CD4-positive, alpha-beta memory T cell (primary cell): Measurements from ENCODE around the gene DOCK1. TPM values are rescaled to one million over a fixed set of nuclear protein-coding genes. Genes with fewer than 3 reads are reported as not detected.

Source experiments
- CTCF ChIA-PET: fragments of 350-600 bp; sonication (Branson Sonifier 250); formaldehyde crosslinking; loops from one replicate; lab custom pipeline; 2021; ENCODE audit warnings: inconsistent platforms; ENCODE audit not compliant: partially characterized antibody; lab: Charles Lee
- POLR2A ChIA-PET: fragments of 350-600 bp; sonication (Branson Sonifier 250); formaldehyde crosslinking; loops from one replicate; lab custom pipeline; 2021; ENCODE audit not compliant: partially characterized antibody; lab: Charles Lee
- DNase-seq, 5 donors: peaks; one replicate each; pipeline versions ENCODE4 v3.0.0 to v3.0.0-alpha.2; 2020 to 2022; ENCODE audit warnings: mixed read lengths in 1 of 5
- H3K27ac ChIP-seq: one replicate; pipeline ENCODE4 v1.7.0; 2013; ENCODE audit warnings: low read depth, low read length
- H3K27me3 ChIP-seq: 2 replicates; pipeline ENCODE4 v1.7.0; 2013; ENCODE audit warnings: mild to moderate bottlenecking, low read length, moderate library complexity; ENCODE audit not compliant: insufficient read depth
- H3K36me3 ChIP-seq: 2 replicates; pipeline ENCODE4 v1.7.0; 2013; ENCODE audit warnings: mild to moderate bottlenecking, low read length, moderate library complexity; ENCODE audit not compliant: insufficient read depth
- H3K4me1 ChIP-seq: 2 replicates; pipeline ENCODE4 v1.7.0; 2013; ENCODE audit warnings: mild to moderate bottlenecking, low read length, moderate library complexity; ENCODE audit not compliant: insufficient read depth
- H3K4me3 ChIP-seq, 2 donors: one replicate each; pipeline ENCODE4 v1.7.0; 2013; ENCODE audit warnings: low read length in 2 of 2, mild to moderate bottlenecking in 1 of 2
- H3K9me3 ChIP-seq, 2 donors: one replicate each; pipeline ENCODE4 v1.7.0; 2013; ENCODE audit warnings: low read length in 2 of 2, control low read depth in 1 of 2; ENCODE audit not compliant: control insufficient read depth in 1 of 2
- H3K27ac Mint-ChIP-seq, 7 donors: one replicate each; pipeline ENCODE4 v1.8.0; 2020 to 2021; ENCODE audit warnings: mixed read lengths in 7 of 7, mild to moderate bottlenecking in 6 of 7, inconsistent platforms in 3 of 7, moderate library complexity in 3 of 7
- H3K27me3 Mint-ChIP-seq, 2 donors: one replicate each; pipeline ENCODE4 v1.8.0; 2020 to 2021; ENCODE audit warnings: mixed read lengths in 2 of 2
- H3K36me3 Mint-ChIP-seq, 2 donors: one replicate each; pipeline ENCODE4 v1.8.0; 2020 to 2021; ENCODE audit warnings: mixed read lengths in 2 of 2, inconsistent platforms in 1 of 2, mild to moderate bottlenecking in 1 of 2
- H3K4me1 Mint-ChIP-seq, 4 donors: one replicate each; pipeline ENCODE4 v1.8.0; 2020 to 2021; ENCODE audit warnings: mixed read lengths in 4 of 4, mild to moderate bottlenecking in 1 of 4
- H3K4me3 Mint-ChIP-seq, 8 donors: one replicate each; pipeline ENCODE4 v1.8.0; 2020 to 2021; ENCODE audit warnings: mixed read lengths in 8 of 8, mild to moderate bottlenecking in 7 of 8, moderate library complexity in 6 of 8, inconsistent platforms in 3 of 8
- H3K9me3 Mint-ChIP-seq, 8 donors: one replicate each; pipeline ENCODE4 v1.8.0; 2020 to 2021; ENCODE audit warnings: mixed read lengths in 8 of 8, mild to moderate bottlenecking in 5 of 8, inconsistent platforms in 3 of 8, moderate library complexity in 1 of 8
- intact Hi-C: fragments of 100-400 bp; cut with micrococcal nuclease; formaldehyde crosslinking; loops from one replicate; pipeline ENCODE4 v1.15.1; 2023
- polyA plus RNA-seq, 2 donors: library from polyadenylated mRNA; unstranded; fragments of 300-500 nt; fragmentation: Illumina TruSeq; gene quantifications; one replicate each; pipeline ENCODE4 v1.2.3, GENCODE V29; 2021
- total RNA-seq, 2 experiments: library from RNA; stranded (reverse); gene quantifications; one replicate each; pipeline ENCODE4 v1.2.3, GENCODE V29; 2021

Gene DOCK1
- total and polyA plus RNA-seq, 4 experiments from 2014 or later = 0.17 TPM; not detected in 2

- Histone ChIP-seq H3K27ac (no peak overlapping the region), H3K4me3 (no peak overlapping the region), H3K9me3 (no peaks in the 10 kb centered on the region), H3K27me3 (no peaks in the 10 kb centered on the region), H3K4me1 (no peaks in the 10 kb centered on the region), H3K36me3 (no peaks in the 10 kb centered on the region)
- DNase-seq = no peak
- no peaks in the 10 kb centered on the region for H3K4me1 Mint-ChIP-seq
- H3K27ac Mint-ChIP-seq = no peak overlapping the region
- no peaks in the 10 kb centered on the region for H3K27me3 Mint-ChIP-seq
- H3K36me3 Mint-ChIP-seq = no peaks in the 10 kb centered on the region
- intact Hi-C loops = no loop called here
- POLR2A ChIA-PET = no interaction called here
- H3K9me3 Mint-ChIP-seq = peaks cover 0 to 2% (median 0%) of the 10 kb centered on the region in 8 donors
- no peak overlapping the region for H3K4me3 Mint-ChIP-seq
- CTCF ChIA-PET = no interaction called here
Observed at GRCh38 chr10:127472976-127473375, 567.7 kb downstream of the DOCK1 start.

DNA sequence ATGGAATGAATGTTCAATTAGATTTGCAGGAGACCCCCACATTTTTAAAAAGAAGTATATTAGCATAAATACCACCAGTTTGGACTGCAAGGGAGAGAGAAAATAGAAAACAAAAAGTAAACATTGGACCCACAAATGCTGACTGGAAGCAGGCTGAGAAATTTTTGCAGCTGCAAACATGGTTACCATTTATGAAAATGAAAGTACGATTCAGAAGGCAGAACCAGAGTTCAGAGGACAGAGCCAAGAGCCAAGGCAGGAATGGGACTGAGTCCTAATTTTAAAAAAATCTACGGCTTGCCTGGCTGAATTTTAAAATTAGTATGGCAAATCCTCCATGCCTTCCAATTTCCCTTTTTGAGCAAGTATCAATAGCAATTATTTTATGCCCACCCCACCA, 569.3 kb downstream of the DOCK1 start:
- Mint-ChIP-seq H3K27ac (no peak overlapping the region), H3K4me3 (no peak overlapping the region), H3K36me3 (no peaks in the 10 kb centered on the region), H3K4me1 (no peaks in the 10 kb centered on the region), H3K9me3 (peaks cover 0 to 3% (median 0%) of the 10 kb centered on the region in 8 donors), H3K27me3 (no peaks in the 10 kb centered on the region)
- H3K9me3 ChIP-seq = no peaks in the 10 kb centered on the region
- CTCF ChIA-PET = no interaction called here
- POLR2A ChIA-PET = no interaction called here
- intact Hi-C loops = no loop called here
- H3K27ac ChIP-seq = no peak overlapping the region
- H3K27me3 ChIP-seq = no peaks in the 10 kb centered on the region
- H3K4me3 ChIP-seq = no peak overlapping the region
- no peaks in the 10 kb centered on the region for H3K4me1 ChIP-seq
- no peak for DNase-seq
- no peaks in the 10 kb centered on the region for H3K36me3 ChIP-seq

- Mint-ChIP-seq H3K4me1 (no peaks in the 10 kb centered on the region), H3K9me3 (peaks cover 0 to 3% (median 0%) of the 10 kb centered on the region in 8 donors), H3K36me3 (no peaks in the 10 kb centered on the region), H3K4me3 (no peak overlapping the region), H3K27me3 (peaks cover 3 to 8% of the 10 kb centered on the region in 2 donors), H3K27ac (no peak overlapping the region)
- no peaks in the 10 kb centered on the region for H3K9me3 ChIP-seq
- CTCF ChIA-PET = no interaction called here
- no peaks in the 10 kb centered on the region for H3K27me3 ChIP-seq
- H3K4me1 ChIP-seq = no peaks in the 10 kb centered on the region
- DNase-seq = no peak
- no peaks in the 10 kb centered on the region for H3K36me3 ChIP-seq
- intact Hi-C loops = no loop called here
- POLR2A ChIA-PET = no interaction called here
- no peak overlapping the region for H3K4me3 ChIP-seq
- no peak overlapping the region for H3K27ac ChIP-seq
Observed at GRCh38 chr10:127485153-127485857, 580.1 kb downstream of the DOCK1 start.

GRCh38 chr10:127486355-127486754, 581.1 kb downstream of the DOCK1 start:
- Mint-ChIP-seq H3K36me3 (no peaks in the 10 kb centered on the region), H3K4me3 (no peak overlapping the region), H3K27ac (no peak overlapping the region), H3K4me1 (no peaks in the 10 kb centered on the region), H3K9me3 (peaks cover 0 to 3% (median 0%) of the 10 kb centered on the region in 8 donors), H3K27me3 (peaks cover 3 to 8% of the 10 kb centered on the region in 2 donors)
- no peaks in the 10 kb centered on the region for H3K9me3 ChIP-seq
- H3K36me3 ChIP-seq = no peaks in the 10 kb centered on the region
- H3K4me3 ChIP-seq = no peak overlapping the region
- H3K27ac ChIP-seq = no peak overlapping the region
- DNase-seq = no peak
- no peaks in the 10 kb centered on the region for H3K27me3 ChIP-seq
- no peaks in the 10 kb centered on the region for H3K4me1 ChIP-seq
- POLR2A ChIA-PET = no interaction called here
- intact Hi-C loops = no loop called here
- CTCF ChIA-PET = no interaction called here

DNA sequence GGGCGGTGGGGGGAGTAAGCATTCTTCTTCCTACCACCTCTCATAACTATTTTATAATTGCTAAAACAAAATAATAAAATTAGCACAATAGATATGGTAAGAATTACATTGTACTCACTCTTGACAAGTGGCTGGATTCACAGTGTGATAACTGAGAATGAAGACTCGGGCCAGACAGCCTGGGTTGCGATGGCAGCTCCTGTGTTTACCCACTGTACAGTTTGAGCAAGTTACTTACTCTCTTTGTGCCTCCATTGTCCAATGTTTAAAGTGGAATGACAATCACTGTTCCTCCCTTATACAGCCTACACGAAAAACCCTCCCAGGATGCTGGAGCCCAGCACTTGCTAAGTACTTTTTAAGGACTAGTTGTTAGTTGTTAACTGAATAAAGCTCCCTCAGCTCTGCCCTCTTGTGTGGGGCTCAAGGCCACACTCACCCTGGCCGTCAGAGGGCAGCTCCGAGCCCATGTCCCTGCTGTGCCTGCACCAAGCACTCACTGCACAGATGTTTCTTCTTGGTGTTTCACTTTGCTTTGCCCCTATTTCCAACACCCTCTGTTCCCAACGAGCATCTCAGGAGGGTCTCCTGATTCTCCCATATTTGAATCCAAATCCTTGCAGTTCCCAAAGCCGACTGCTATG, 587.5 kb downstream of the DOCK1 start:
- Mint-ChIP-seq H3K27ac (no peak overlapping the region), H3K9me3 (peaks cover 0 to 2% (median 0%) of the 10 kb centered on the region in 8 donors), H3K36me3 (no peaks in the 10 kb centered on the region), H3K27me3 (no peaks in the 10 kb centered on the region), H3K4me1 (no peaks in the 10 kb centered on the region), H3K4me3 (no peak overlapping the region)
- Histone ChIP-seq H3K27ac (no peak overlapping the region), H3K36me3 (no peaks in the 10 kb centered on the region), H3K27me3 (no peaks in the 10 kb centered on the region), H3K4me1 (no peaks in the 10 kb centered on the region), H3K9me3 (no peaks in the 10 kb centered on the region), H3K4me3 (no peak overlapping the region)
- POLR2A ChIA-PET = no interaction called here
- CTCF ChIA-PET = no interaction called here
- no peak for DNase-seq
- intact Hi-C loops = no loop called here

- H3K27ac ChIP-seq = no peak overlapping the region
- CTCF ChIA-PET = no interaction called here
- no peak for DNase-seq
- H3K4me1 ChIP-seq = no peaks in the 10 kb centered on the region
- no peaks in the 10 kb centered on the region for H3K27me3 ChIP-seq
- Mint-ChIP-seq H3K27ac (no peak overlapping the region), H3K4me3 (no peak overlapping the region), H3K36me3 (no peaks in the 10 kb centered on the region), H3K4me1 (no peaks in the 10 kb centered on the region), H3K27me3 (peaks cover 0 to 3% of the 10 kb centered on the region in 2 donors), H3K9me3 (peaks cover 0 to 4% (median 0%) of the 10 kb centered on the region in 8 donors)
- no peaks in the 10 kb centered on the region for H3K9me3 ChIP-seq
- H3K36me3 ChIP-seq = no peaks in the 10 kb centered on the region
- no peak overlapping the region for H3K4me3 ChIP-seq
- POLR2A ChIA-PET = no interaction called here
- intact Hi-C loops = no loop called here
Observed at GRCh38 chr10:127496035-127496434, 590.8 kb downstream of the DOCK1 start.

DNA sequence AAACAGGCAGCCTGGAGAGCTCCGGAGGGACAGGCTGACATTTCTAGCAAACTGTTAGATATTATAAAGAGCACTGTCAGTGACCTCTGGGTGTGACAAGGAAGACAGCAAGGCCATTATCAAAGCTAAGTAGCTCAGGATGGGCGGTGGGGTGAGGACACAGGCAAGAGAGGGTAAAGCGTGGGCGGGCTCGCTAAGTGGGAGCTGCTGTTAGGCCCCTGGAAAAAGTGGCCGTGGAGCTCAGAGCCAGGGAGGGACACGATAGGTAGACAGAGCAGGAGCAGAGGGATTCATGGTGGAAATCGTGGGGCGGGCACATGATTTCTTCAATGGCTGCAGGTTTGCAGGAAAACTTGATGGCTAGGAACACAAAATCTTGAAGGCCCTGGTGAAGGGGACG, 592.5 kb downstream of the DOCK1 start:
- no peaks in the 10 kb centered on the region for H3K36me3 Mint-ChIP-seq

More for the DNA sequence above, 592.5 kb downstream of the DOCK1 start:
- ChIA-PET CTCF (no interaction called here), POLR2A (no interaction called here)
- Mint-ChIP-seq H3K4me1 (no peaks in the 10 kb centered on the region), H3K9me3 (peaks cover 0 to 6% (median 0%) of the 10 kb centered on the region in 8 donors), H3K4me3 (no peak overlapping the region), H3K27ac (no peak overlapping the region), H3K27me3 (peaks cover 2 to 3% of the 10 kb centered on the region in 2 donors)
- intact Hi-C loops = no loop called here
- H3K27me3 ChIP-seq = no peaks in the 10 kb centered on the region
- H3K27ac ChIP-seq = no peak overlapping the region
- no peaks in the 10 kb centered on the region for H3K9me3 ChIP-seq
- DNase-seq = no peak
- no peaks in the 10 kb centered on the region for H3K4me1 ChIP-seq
- no peak overlapping the region for H3K4me3 ChIP-seq
- H3K36me3 ChIP-seq = no peaks in the 10 kb centered on the region
